ENCODE data around the gene SETD4.

The SETD4 gene

DNA sequence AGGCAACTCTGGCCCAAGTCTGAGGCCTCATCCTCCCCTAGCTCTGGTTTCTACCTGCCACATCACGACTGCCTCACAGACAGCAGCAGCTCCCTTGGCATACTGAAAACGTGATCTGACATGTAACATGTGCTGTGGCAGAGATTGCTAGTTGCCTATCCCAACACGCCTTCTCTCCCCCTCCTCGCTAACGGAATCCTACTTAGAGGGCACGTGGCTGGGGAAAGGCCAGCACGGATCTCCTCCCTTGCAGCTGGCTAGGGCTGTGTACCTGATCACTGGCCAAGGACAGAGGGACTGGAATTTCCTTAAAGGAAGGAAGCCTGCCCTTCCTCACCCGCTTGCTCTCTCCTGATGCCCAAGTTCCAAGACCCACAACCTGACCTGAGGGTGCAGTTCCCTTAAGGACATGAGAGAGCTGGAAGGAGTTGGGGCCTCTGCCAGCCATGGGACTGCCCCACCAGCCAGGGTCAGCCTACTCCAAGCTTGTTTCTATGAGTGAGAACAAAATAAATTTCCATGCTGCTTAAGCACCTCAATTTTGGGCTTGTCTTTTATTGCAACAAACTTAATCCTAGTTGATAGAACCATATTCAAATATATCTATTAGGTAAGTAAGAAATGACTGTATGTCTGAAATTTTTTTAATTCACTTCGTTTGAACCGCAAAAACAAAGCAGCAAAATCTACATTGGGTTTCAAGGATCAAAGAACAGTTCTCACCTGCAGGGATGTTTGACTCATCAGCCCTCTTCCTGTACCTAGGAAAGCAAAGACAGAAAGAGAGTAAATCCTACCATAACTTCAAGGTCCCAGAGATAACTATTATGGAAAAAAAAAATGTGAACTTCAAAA, 7.2 kb downstream of the SETD4 start:
- no peak overlapping the region for H2BK15ac ChIP-seq (replicated peaks; ENCODE audit: low read depth)
- H3K4me2 ChIP-seq (ENCODE audit: low read length), result no peak overlapping the region
- no peak overlapping the region for H3K27ac ChIP-seq (ENCODE audit: low read depth, low read length)
- no peaks in the 10 kb centered on the region for H3K79me2 ChIP-seq (ENCODE audit: control insufficient read depth, insufficient read depth, low read length)
- H2AK5ac ChIP-seq (ENCODE audit: low read length), result no peak overlapping the region
- no peaks in the 10 kb centered on the region for H3K4me1 ChIP-seq (ENCODE audit: control insufficient read depth, low read depth, low read length)
- no peak overlapping the region for H4K5ac ChIP-seq (ENCODE audit: low read length)
- no peak overlapping the region for H2BK120ac ChIP-seq (ENCODE audit: low read depth, low read length)
- DNase-seq, result no peak
- no peak overlapping the region for H3K56ac ChIP-seq (ENCODE audit: low read length)
- no peak overlapping the region for H3K4me3 ChIP-seq (ENCODE audit: low read length)
- H3K23ac ChIP-seq (ENCODE audit: low read length), result no peak overlapping the region
- no peak overlapping the region for H2BK5ac ChIP-seq (ENCODE audit: low read length)
- no peak overlapping the region for H3K18ac ChIP-seq (ENCODE audit: low read length)
- H3K36me3 ChIP-seq (ENCODE audit: control insufficient read depth, insufficient read depth, low read length), result peaks cover 23% of the 10 kb centered on the region
- H3K9ac ChIP-seq (ENCODE audit: low read length), result no peak overlapping the region
- peaks cover 4% of the 10 kb centered on the region for H3K79me1 ChIP-seq (ENCODE audit: low read length)
- no CpG with 5 or more reads among the region's 10 CpGs for WGBS (ENCODE audit: extremely low coverage, insufficient coverage, low lambda C conversion rate)
- no peaks in the 10 kb centered on the region for H3K27me3 ChIP-seq (ENCODE audit: insufficient read depth, low read length, poor library complexity)
- no peak overlapping the region for H4K8ac ChIP-seq (ENCODE audit: low read depth, low read length)
- no peak overlapping the region for H3K4ac ChIP-seq (ENCODE audit: low read depth, low read length)

DNA sequence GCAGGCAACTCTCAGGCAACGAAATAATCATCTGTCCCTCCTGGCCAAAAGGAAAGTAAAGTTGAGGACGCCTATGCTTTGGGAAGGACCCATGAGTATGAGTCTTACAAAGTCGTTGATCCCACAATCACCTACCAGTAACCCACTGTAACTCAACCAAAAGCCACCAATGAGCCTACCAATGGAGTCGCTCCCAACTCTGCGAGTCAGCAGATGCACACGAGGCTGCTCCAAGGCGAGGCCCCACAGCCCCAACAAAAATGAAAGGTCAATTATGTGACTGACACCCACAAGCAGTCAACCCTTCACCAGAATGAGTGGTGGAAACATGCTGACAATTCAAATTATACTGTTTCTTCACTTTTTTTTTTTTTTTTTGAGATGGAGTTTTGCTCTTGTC, 12.0 kb downstream of the SETD4 start:
- no peaks in the 10 kb centered on the region for H3K79me1 ChIP-seq (ENCODE audit: low read length)
- H3K27ac ChIP-seq (ENCODE audit: low read depth, low read length), result no peak overlapping the region
- H3K4me3 ChIP-seq (ENCODE audit: low read length), result no peak overlapping the region
- no peak overlapping the region for H2BK15ac ChIP-seq (replicated peaks; ENCODE audit: low read depth)
- H2AK5ac ChIP-seq (ENCODE audit: low read length), result no peak overlapping the region
- no peak overlapping the region for H2BK5ac ChIP-seq (ENCODE audit: low read length)
- WGBS (ENCODE audit: extremely low coverage, insufficient coverage, low lambda C conversion rate), result no CpG with 5 or more reads among the region's 7 CpGs
- H3K4me1 ChIP-seq (ENCODE audit: control insufficient read depth, low read depth, low read length), result no peaks in the 10 kb centered on the region
- H3K9ac ChIP-seq (ENCODE audit: low read length), result no peak overlapping the region
- no peak overlapping the region for H4K8ac ChIP-seq (ENCODE audit: low read depth, low read length)
- H3K79me2 ChIP-seq (ENCODE audit: control insufficient read depth, insufficient read depth, low read length), result no peaks in the 10 kb centered on the region
- H4K5ac ChIP-seq (ENCODE audit: low read length), result no peak overlapping the region
- no peak overlapping the region for H3K4ac ChIP-seq (ENCODE audit: low read depth, low read length)
- no peak overlapping the region for H3K18ac ChIP-seq (ENCODE audit: low read length)
- no peaks in the 10 kb centered on the region for H3K27me3 ChIP-seq (ENCODE audit: insufficient read depth, low read length, poor library complexity)
- H3K36me3 ChIP-seq (ENCODE audit: control insufficient read depth, insufficient read depth, low read length), result peaks cover 23% of the 10 kb centered on the region
- H2BK120ac ChIP-seq (ENCODE audit: low read depth, low read length), result no peak overlapping the region
- no peak overlapping the region for H3K23ac ChIP-seq (ENCODE audit: low read length)
- DNase-seq, result no peak
- no peak overlapping the region for H3K56ac ChIP-seq (ENCODE audit: low read length)
- H3K4me2 ChIP-seq (ENCODE audit: low read length), result no peak overlapping the region

DNA sequence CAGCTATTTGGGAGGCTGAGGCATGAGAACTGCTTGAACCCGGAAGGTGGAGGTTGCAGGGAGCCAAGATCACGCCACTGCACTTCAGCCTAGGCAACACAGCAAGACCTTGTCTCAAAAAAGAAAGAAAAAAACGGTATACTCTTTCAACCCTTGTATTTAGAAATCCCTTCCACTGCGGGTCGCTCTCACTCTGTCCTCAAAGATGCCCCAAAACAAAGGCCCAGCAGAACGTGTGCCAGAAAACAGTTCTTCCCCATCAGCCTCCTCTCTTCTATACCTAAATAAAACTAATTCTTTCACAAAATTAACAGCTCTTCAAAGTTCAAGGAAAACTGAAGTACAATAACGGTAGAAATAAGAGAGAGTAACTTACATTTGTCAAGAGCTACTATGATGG, 13.2 kb downstream of the SETD4 start:
- H3K4me3 ChIP-seq (ENCODE audit: low read length), result no peak overlapping the region
- H3K27ac ChIP-seq (ENCODE audit: low read depth, low read length), result no peak overlapping the region
- peaks cover 20% of the 10 kb centered on the region for H3K36me3 ChIP-seq (ENCODE audit: control insufficient read depth, insufficient read depth, low read length)
- no peak overlapping the region for H3K18ac ChIP-seq (ENCODE audit: low read length)
- H3K4ac ChIP-seq (ENCODE audit: low read depth, low read length), result no peak overlapping the region
- H4K5ac ChIP-seq (ENCODE audit: low read length), result no peak overlapping the region
- no CpG with 5 or more reads among the region's 7 CpGs for WGBS (ENCODE audit: extremely low coverage, insufficient coverage, low lambda C conversion rate)
- no peak overlapping the region for H2BK5ac ChIP-seq (ENCODE audit: low read length)
- no peaks in the 10 kb centered on the region for H3K79me2 ChIP-seq (ENCODE audit: control insufficient read depth, insufficient read depth, low read length)
- no peak overlapping the region for H4K8ac ChIP-seq (ENCODE audit: low read depth, low read length)
- no peak overlapping the region for H3K56ac ChIP-seq (ENCODE audit: low read length)
- H3K9ac ChIP-seq (ENCODE audit: low read length), result no peak overlapping the region
- H3K4me2 ChIP-seq (ENCODE audit: low read length), result no peak overlapping the region
- H3K79me1 ChIP-seq (ENCODE audit: low read length), result no peaks in the 10 kb centered on the region
- H2BK120ac ChIP-seq (ENCODE audit: low read depth, low read length), result no peak overlapping the region
- no peak overlapping the region for H2AK5ac ChIP-seq (ENCODE audit: low read length)
- no peak overlapping the region for H3K23ac ChIP-seq (ENCODE audit: low read length)
- no peak overlapping the region for H2BK15ac ChIP-seq (replicated peaks; ENCODE audit: low read depth)
- no peak for DNase-seq
- H3K4me1 ChIP-seq (ENCODE audit: control insufficient read depth, low read depth, low read length), result no peaks in the 10 kb centered on the region
- H3K27me3 ChIP-seq (ENCODE audit: insufficient read depth, low read length, poor library complexity), result no peaks in the 10 kb centered on the region

DNA sequence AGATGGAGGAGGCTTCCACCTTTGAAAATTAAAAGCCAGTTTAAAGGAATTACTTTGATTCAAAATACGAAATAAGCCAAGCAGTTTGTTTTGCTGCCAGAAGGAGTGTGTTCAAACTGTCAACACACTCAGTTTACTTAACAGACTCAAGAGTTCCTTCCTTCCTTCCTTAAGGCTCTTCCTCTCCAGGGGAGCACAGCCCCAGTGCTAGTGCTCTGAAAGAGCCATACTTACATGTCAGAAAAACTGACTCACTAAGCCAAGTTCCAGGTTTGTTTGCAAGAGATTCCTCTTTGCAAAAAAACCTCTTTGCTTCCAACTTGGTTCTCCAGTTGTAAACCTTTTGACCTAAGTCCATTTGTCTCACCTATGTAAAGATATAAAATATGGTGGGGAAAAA, 14.3 kb downstream of the SETD4 start:
- H2BK5ac ChIP-seq (ENCODE audit: low read length), result no peak overlapping the region
- no peak overlapping the region for H3K23ac ChIP-seq (ENCODE audit: low read length)
- no peak overlapping the region for H2AK5ac ChIP-seq (ENCODE audit: low read length)
- H3K4ac ChIP-seq (ENCODE audit: low read depth, low read length), result no peak overlapping the region
- no peak overlapping the region for H2BK15ac ChIP-seq (replicated peaks; ENCODE audit: low read depth)
- no peak overlapping the region for H3K4me3 ChIP-seq (ENCODE audit: low read length)
- no peak overlapping the region for H3K27ac ChIP-seq (ENCODE audit: low read depth, low read length)
- H3K4me1 ChIP-seq (ENCODE audit: control insufficient read depth, low read depth, low read length), result no peaks in the 10 kb centered on the region
- no peak for DNase-seq
- no peak overlapping the region for H3K56ac ChIP-seq (ENCODE audit: low read length)
- H4K5ac ChIP-seq (ENCODE audit: low read length), result no peak overlapping the region
- no peak overlapping the region for H3K18ac ChIP-seq (ENCODE audit: low read length)
- WGBS (ENCODE audit: extremely low coverage, insufficient coverage, low lambda C conversion rate), result no CpG with 5 or more reads among the region's 1 CpG
- no peaks in the 10 kb centered on the region for H3K79me1 ChIP-seq (ENCODE audit: low read length)
- H3K9ac ChIP-seq (ENCODE audit: low read length), result no peak overlapping the region
- H3K27me3 ChIP-seq (ENCODE audit: insufficient read depth, low read length, poor library complexity), result no peaks in the 10 kb centered on the region
- H3K4me2 ChIP-seq (ENCODE audit: low read length), result no peak overlapping the region
- H3K79me2 ChIP-seq (ENCODE audit: control insufficient read depth, insufficient read depth, low read length), result no peaks in the 10 kb centered on the region
- H4K8ac ChIP-seq (ENCODE audit: low read depth, low read length), result no peak overlapping the region
- H2BK120ac ChIP-seq (ENCODE audit: low read depth, low read length), result no peak overlapping the region
- H3K36me3 ChIP-seq (ENCODE audit: control insufficient read depth, insufficient read depth, low read length), result peaks cover 19% of the 10 kb centered on the region

DNA sequence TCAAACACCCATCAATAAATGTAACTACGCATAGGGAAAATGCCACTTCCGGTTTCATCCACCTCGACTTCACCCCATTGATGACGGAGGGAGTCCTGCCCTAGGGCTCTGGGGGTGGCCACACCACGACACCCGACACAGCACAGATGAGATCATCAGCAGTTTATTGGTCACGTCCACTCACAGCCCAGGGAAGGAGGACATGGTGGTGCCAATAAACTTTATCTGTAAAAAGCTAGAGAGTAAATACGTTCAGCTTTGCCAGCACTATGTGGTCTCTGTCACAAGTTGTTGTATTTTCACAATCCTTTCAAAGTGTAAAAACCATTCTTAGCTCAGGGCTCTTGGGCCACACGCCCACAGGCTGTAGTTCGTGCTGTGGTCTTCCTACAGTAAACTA, 16.3 kb downstream of the SETD4 start:
- H2BK5ac ChIP-seq (ENCODE audit: low read length), result no peak overlapping the region
- WGBS (ENCODE audit: extremely low coverage, insufficient coverage, low lambda C conversion rate), result no CpG with 5 or more reads among the region's 10 CpGs
- no peak overlapping the region for H3K4me3 ChIP-seq (ENCODE audit: low read length)
- H3K56ac ChIP-seq (ENCODE audit: low read length), result no peak overlapping the region
- peaks cover 16% of the 10 kb centered on the region for H3K36me3 ChIP-seq (ENCODE audit: control insufficient read depth, insufficient read depth, low read length)
- no peaks in the 10 kb centered on the region for H3K4me1 ChIP-seq (ENCODE audit: control insufficient read depth, low read depth, low read length)
- no peak overlapping the region for H3K18ac ChIP-seq (ENCODE audit: low read length)
- DNase-seq, result no peak
- no peak overlapping the region for H3K27ac ChIP-seq (ENCODE audit: low read depth, low read length)
- H3K4me2 ChIP-seq (ENCODE audit: low read length), result no peak overlapping the region
- no peak overlapping the region for H4K5ac ChIP-seq (ENCODE audit: low read length)
- H3K23ac ChIP-seq (ENCODE audit: low read length), result no peak overlapping the region
- no peaks in the 10 kb centered on the region for H3K79me1 ChIP-seq (ENCODE audit: low read length)
- no peak overlapping the region for H4K8ac ChIP-seq (ENCODE audit: low read depth, low read length)
- no peak overlapping the region for H2AK5ac ChIP-seq (ENCODE audit: low read length)
- no peak overlapping the region for H3K4ac ChIP-seq (ENCODE audit: low read depth, low read length)
- H3K79me2 ChIP-seq (ENCODE audit: control insufficient read depth, insufficient read depth, low read length), result no peaks in the 10 kb centered on the region
- H3K9ac ChIP-seq (ENCODE audit: low read length), result no peak overlapping the region
- no peaks in the 10 kb centered on the region for H3K27me3 ChIP-seq (ENCODE audit: insufficient read depth, low read length, poor library complexity)
- no peak overlapping the region for H2BK120ac ChIP-seq (ENCODE audit: low read depth, low read length)
- H2BK15ac ChIP-seq (replicated peaks; ENCODE audit: low read depth), result no peak overlapping the region

DNA sequence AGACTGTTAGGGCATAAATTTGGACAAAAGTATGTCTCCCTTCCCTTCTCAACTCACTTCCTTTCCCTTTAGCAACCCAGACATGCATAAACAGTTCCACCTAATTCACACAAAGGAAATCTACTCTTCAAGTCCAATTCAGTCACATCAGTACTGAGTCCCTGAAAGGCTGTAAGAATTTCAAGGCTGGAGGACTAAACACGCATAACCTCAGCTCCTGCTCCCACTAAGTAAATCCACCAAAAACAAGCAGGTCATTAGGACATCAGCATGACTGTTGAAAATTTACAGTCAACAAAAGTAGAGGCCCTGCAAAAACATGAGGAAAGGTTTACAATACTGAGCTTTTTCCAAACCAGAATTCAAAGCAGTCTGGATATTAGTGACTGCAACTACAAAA, 18.4 kb downstream of the SETD4 start:
- H3K79me2 ChIP-seq (ENCODE audit: control insufficient read depth, insufficient read depth, low read length), result no peaks in the 10 kb centered on the region
- H3K56ac ChIP-seq (ENCODE audit: low read length), result no peak overlapping the region
- H2BK5ac ChIP-seq (ENCODE audit: low read length), result no peak overlapping the region
- no peak overlapping the region for H3K18ac ChIP-seq (ENCODE audit: low read length)
- no peak overlapping the region for H3K4me3 ChIP-seq (ENCODE audit: low read length)
- no CpG with 5 or more reads among the region's 1 CpG for WGBS (ENCODE audit: extremely low coverage, insufficient coverage, low lambda C conversion rate)
- H2BK15ac ChIP-seq (replicated peaks; ENCODE audit: low read depth), result no peak overlapping the region
- H3K27ac ChIP-seq (ENCODE audit: low read depth, low read length), result no peak overlapping the region
- H3K4me2 ChIP-seq (ENCODE audit: low read length), result no peak overlapping the region
- H3K9ac ChIP-seq (ENCODE audit: low read length), result no peak overlapping the region
- peaks cover 19% of the 10 kb centered on the region for H3K36me3 ChIP-seq (ENCODE audit: control insufficient read depth, insufficient read depth, low read length)
- no peaks in the 10 kb centered on the region for H3K79me1 ChIP-seq (ENCODE audit: low read length)
- H3K23ac ChIP-seq (ENCODE audit: low read length), result no peak overlapping the region
- H3K4me1 ChIP-seq (ENCODE audit: control insufficient read depth, low read depth, low read length), result no peaks in the 10 kb centered on the region
- H4K5ac ChIP-seq (ENCODE audit: low read length), result no peak overlapping the region
- no peak overlapping the region for H2AK5ac ChIP-seq (ENCODE audit: low read length)
- H3K4ac ChIP-seq (ENCODE audit: low read depth, low read length), result no peak overlapping the region
- H2BK120ac ChIP-seq (ENCODE audit: low read depth, low read length), result no peak overlapping the region
- H3K27me3 ChIP-seq (ENCODE audit: insufficient read depth, low read length, poor library complexity), result no peaks in the 10 kb centered on the region
- DNase-seq, result no peak
- H4K8ac ChIP-seq (ENCODE audit: low read depth, low read length), result no peak overlapping the region
